H1 (cell line): Measurements from ENCODE around the gene C3orf18.

Experiments
- NRF1 ChIP-seq: IDR thresholded peaks from 2 replicates; pipeline ENCODE4 v1.6.1; 2011; ENCODE audit warnings: mild to moderate bottlenecking, low read depth, low read length, improper control_type of control experiment
- POLR2AphosphoS5 ChIP-seq: IDR thresholded peaks from 2 replicates; pipeline ENCODE4 v1.6.1; 2011; ENCODE audit warnings: low read depth, low read length
- SP1 ChIP-seq: IDR thresholded peaks from 2 replicates; pipeline ENCODE4 v1.6.1; 2011; ENCODE audit warnings: low read depth, low read length
- SP2 ChIP-seq: IDR thresholded peaks from 2 replicates; pipeline ENCODE4 v1.6.1; 2012; ENCODE audit warnings: mild to moderate bottlenecking, low read length, inconsistent platforms
- YY1 ChIP-seq: IDR thresholded peaks from 2 replicates; pipeline ENCODE4 v1.6.1; 2011; ENCODE audit warnings: low read depth, mild to moderate bottlenecking, low read length
- TF ChIP-seq, protein P1 (sequence below), 3 experiments: IDR thresholded peaks; 1 replicate in 2 of 3; 2 replicates in 1 of 3; pipeline versions ENCODE4 v1.5.1 to v1.6.1; 2011; ENCODE audit warnings: low read length in 3 of 3, mild to moderate bottlenecking in 3 of 3, inconsistent platforms in 2 of 3, low read depth in 1 of 3, moderate library complexity in 1 of 3; ENCODE audit not compliant: insufficient read depth in 1 of 3; ENCODE audit errors: control extremely low read depth in 1 of 3

DNA sequence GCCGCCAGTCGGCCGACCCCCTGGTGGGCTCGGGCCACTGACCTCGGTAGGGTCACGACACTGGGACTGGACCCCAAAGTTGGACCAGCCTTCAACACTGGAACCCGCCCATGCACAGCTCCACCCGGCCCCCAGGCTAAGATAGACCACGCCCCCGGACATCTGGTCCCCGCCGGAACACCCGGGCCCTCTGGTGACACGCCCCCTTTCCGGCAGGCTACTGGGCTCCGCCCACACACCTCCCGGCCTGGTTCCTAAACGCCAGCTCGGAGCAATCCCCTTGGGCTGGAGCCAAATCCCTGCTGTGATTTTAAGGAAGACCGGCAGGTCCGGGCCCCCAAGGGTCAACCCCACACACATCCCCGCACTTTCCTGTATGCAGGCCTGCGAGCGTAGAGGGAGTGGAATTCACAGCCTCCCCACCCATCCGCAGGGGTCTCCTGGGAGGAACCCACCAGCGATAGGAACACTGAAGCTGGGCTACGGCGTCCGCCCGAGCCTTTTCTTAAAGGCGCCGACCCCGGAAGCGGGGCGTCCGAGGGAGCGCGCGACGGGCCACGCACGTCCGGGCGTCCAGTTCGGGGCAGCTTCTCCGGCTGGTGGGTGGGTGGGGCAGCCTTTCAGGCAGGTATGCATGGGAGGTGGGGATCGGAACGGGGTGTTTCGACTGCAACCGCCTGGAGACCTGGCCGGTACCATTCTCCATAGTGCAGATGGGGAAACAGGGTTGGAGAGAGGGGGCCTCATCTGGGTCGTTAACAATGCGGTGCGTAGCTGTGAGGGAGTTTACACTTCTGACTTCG is 1.6 kb upstream of the C3orf18 start, which contains the start of gene HEMK1:
- TF ChIP-seq POLR2AphosphoS5: peak; percentile 24; the same call in 1 of the 2 replicates
- TF ChIP-seq, protein P1, sequence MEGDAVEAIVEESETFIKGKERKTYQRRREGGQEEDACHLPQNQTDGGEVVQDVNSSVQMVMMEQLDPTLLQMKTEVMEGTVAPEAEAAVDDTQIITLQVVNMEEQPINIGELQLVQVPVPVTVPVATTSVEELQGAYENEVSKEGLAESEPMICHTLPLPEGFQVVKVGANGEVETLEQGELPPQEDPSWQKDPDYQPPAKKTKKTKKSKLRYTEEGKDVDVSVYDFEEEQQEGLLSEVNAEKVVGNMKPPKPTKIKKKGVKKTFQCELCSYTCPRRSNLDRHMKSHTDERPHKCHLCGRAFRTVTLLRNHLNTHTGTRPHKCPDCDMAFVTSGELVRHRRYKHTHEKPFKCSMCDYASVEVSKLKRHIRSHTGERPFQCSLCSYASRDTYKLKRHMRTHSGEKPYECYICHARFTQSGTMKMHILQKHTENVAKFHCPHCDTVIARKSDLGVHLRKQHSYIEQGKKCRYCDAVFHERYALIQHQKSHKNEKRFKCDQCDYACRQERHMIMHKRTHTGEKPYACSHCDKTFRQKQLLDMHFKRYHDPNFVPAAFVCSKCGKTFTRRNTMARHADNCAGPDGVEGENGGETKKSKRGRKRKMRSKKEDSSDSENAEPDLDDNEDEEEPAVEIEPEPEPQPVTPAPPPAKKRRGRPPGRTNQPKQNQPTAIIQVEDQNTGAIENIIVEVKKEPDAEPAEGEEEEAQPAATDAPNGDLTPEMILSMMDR (IDR thresholded peaks at IDR 0.05; ENCODE audit: control extremely low read depth in 1 of 3, insufficient read depth in 1 of 3, low read depth in 1 of 3, low read length in 3 of 3): no peak
- no peak for TF ChIP-seq SP2
- TF ChIP-seq YY1: no peak
- no peak for TF ChIP-seq NRF1
- TF ChIP-seq SP1: no peak; the same call in 1 of the 2 replicates
